T-helper 22 cell (primary cell): ENCODE measurements around the gene HPN.
"Not testable (repeated sequence)": the region's sequence is repeated elsewhere in the genome, so short reads cannot be mapped to it uniquely, and the experiment has no call there.

ENCODE experiments used
- DNase-seq: peaks from one replicate; pipeline ENCODE4 v3.0.0-alpha.2; 2020; ENCODE audit warnings: low read depth

HPN gene

DNA sequence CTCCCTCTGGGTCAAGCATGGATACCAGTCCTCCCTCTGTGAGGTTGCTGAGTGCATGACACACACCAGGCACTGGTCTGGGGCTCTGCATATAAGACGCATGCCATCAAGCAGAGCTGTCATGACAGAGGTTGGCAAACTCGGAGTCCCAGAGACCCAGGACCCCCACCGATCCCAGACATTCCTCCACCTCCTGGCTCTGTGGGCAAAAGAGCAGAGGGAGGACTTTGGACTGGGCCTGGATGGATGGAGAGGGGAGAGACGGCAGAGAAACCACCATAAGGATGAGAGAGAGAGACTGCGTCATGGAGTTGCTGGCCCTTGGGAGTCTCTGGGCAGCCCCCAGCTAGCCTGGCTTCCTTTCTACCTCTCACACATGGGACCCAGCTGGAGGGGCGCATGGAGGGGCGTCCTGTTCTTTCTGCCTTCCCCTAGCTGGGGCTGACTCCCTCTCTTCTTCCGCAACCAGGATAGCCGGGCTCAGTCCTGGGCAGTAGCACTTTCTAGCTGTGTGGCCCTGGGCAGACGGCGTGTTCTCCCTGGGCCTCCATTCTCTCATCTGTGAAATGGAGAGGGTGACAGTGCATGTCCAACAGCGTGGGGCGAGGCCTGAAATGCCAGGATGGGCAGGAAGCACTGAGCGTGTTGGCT, 1.6 kb downstream of the HPN start:
- DNase-seq = no peak

DNA sequence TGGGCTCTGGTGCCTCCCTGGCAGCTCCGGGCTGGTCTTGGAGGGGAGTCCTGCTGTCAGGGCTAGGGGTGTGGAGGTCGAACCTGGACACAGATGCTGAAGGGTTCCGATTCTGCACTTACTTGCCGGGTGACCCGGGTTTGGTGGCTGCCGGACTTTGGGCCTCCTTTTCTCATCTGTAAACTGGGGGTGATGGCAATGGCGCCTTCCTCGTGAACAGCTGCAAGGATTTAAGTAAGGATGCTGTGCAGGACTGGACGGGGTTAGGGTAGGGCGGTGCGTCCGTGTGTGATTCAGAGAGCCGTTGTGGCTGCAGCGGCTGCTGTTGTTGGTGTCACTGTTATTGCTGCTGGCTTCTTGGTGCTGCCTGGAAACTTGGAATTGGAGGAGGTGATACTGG, 2.4 kb downstream of the HPN start:
- DNase-seq = no peak

DNA sequence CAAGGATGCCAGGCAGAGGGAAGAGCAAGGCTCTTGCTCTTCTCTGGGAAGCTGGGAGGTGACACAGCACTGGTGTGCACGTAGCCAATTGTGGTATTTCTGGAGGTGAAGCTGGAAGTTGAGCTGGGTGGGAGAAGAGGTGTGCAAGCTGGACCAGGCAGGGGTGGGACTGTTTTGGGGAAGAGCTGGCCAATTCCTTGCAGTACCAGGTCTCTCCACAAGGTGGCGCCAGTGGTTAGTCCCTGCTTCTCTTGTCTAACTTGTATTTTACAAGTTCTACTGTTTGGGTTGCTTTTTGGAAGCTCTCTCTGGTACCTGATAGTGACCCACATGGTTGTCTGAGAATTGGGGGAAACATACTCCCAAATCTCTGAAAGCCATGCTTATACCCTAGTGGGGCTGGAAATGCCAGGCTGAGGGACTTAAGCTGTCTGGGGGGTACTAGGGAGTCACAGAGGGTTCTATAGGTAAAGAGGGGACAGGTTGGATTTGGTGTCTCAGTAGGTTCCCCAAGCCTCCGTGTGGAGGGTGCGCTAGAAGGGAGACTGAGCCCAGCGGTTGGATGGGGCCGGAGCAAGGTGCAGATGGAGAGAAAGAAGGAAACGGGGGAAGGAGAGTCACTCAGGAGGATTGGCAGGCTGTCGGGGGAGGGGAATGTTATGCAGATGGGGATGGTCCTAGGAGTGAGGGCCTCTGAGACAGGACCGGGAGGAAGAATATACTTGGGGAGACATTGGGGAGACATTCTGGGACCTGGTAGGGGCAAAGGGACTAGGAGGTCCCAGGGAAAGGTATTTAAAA, 3.0 kb downstream of the HPN start:
- no peak for DNase-seq

DNA sequence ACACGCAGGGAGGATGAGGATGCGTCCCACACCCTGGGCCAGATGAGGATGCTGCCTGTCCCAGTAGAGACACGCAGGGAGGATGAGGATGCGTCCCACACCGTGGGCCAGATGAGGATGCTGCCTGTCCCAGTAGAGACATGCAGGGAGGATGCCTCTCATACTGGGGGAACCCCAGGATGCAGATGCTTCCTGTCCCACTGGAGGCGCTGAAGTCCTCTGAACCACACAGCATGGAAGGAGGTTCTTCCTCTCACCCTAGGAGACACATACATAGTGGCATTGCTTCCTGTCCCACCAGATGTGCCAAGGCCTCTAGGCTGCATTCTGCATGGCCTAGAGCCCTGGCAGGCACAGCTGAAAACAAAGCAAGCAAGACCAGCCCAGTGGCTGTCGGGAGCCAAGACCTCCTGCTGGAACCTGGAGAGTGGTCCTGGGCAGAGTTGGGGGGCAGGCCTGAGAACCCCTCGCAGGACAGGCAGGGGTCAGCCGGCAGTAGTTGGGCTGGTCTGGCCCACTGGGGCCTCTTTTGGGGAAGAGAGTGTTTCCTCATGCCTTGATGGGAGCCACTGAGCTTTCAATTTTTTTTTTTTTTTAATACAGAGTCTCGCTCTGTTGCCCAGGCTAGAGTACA, 4.3 kb downstream of the HPN start:
- DNase-seq = no peak

DNA sequence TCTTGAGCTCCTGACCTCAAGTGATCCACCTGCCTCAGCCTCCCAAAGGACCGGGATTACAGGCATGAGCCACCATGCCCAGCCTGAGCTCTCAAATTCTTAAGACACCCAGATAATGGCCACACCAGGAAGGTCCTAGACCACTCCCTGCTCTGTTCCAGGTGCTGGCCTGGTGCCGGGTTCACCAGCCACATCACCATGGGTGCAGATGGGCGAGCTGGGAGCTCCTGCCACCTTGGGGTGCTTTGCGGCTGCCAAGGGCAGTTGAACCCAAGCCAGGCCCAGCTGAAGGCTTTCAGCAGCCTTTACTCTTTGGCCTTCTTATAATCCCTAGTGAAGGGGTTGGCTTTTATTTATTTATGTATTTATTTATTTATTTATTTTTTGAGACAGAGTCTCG, 4.9 kb downstream of the HPN start:
- no peak for DNase-seq

DNA sequence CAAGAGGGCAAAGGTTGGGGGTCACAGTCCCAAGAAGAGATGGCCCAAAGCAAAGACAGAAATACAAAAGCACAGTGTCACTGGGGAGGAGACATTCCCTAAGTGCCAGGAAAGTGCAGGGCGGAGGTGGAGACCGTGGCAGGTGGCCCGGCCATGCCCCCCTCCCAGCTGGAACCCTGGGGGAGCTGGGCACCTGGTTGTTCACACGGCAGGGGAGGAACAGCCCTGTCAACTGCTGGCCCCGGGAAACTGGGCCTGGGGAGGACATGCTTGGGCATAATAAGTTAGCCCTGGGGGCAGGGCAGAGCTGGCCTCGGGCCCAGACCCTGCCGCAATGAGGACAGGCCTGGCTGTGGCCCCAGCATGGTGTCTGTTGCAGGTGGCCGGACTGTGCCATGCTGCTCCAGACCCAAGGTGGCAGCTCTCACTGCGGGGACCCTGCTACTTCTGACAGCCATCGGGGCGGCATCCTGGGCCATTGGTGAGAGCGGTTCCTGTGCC, 7.4 kb downstream of the HPN start:
- no peak for DNase-seq

DNA sequence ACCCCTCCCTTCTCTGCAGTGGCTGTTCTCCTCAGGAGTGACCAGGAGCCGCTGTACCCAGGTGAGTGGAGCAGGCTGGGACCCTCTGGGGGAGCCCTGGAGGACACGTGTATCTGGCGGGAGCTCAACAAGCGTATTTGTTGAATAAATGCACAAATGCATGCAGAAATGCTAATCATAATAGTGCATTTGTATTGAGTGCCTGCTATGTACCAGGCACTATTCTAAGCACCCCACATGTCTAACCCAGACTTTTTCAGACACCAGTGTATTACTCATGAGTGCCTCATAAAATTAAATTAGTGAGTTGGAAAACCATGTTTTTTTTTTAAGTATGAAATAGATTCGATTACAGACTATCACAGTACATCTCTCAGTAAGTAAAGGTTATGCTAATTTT, 7.9 kb downstream of the HPN start:
- no peak for DNase-seq

DNA sequence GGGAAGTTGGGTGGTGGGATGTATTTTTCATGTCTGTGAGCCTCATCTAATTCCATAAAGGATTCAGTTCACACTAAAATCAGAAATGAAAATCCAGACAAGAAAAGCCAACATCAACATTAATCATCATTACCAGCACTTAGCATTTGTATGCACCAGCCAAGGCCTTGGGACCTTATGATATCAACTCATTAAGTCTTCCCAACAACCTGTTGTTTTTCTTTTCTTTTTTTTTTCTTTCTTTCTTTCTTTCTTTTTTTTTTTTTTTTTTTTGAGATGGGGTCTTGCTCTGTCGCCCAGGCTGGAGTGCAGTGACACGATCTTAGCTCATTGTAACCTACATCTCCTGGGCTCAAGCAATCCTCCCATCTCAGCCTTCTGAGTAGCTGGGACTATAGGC, 9.1 kb downstream of the HPN start:
- not testable (repeated sequence) for DNase-seq

DNA sequence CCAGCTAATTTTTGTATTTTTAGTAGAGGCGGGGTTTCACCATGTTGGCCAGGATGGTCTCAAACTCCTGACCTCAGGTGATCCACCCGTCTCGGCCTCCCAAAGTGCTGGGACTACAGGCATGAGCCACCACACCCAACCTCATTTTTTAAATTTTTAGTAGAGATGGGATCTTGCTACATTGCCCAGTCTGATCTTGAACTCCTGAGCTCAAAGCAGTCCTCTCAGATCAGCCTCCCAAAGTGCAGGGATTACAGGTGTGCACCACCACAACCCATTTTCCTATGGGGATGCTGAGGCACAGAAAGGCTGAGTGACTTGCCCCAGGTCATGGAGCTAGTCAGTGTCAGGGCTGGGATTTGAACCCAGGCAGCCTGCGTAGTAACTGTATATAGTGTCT, 9.7 kb downstream of the HPN start:
- not testable (repeated sequence) for DNase-seq

DNA sequence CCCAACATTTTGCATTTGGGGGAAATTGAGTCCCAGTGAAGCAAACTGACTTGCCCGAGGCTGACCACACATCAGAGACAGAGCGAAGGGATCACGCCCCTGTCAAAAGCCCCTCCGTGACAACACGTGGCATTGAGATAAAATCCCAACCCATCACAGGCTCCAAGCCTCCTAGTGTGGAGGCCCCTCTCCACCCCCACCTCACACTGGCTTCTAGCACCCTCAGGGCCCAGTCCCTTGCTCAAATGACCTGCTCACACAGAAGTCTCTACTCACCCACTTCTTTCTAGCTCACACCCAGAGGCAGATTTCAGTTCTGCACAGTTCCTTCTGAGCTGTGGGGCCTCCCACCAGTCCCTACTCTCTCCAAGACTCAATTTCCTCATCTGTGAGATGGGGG, 10.3 kb downstream of the HPN start:
- no peak for DNase-seq

DNA sequence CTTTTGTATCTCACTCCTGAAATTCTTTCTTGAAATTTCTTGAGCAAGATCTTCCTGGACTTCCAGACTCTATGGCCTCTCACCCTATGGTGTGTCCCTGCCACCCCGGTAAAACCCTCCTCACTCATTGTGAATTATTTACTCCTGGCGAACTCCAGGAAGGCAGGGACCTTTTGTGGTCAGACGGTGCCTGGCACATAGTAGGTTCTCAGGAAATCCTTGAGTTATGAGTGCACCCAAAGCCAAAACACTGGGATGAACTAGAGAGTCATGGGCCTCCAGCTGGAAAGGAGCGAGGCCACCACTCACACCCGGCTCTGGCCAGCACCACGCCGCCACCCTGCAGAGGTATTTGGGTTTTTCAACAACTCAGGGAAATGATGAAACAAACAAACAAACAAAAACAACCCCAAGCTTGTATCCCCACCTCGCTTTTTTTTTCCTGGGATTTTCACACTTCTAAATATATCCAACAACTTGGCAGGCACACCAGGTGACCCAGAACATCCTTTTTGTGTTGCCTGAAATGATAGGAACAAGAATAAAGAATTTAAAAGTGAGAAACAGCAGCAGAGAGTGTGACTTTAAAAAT, 11.2 kb downstream of the HPN start:
- no peak for DNase-seq

DNA sequence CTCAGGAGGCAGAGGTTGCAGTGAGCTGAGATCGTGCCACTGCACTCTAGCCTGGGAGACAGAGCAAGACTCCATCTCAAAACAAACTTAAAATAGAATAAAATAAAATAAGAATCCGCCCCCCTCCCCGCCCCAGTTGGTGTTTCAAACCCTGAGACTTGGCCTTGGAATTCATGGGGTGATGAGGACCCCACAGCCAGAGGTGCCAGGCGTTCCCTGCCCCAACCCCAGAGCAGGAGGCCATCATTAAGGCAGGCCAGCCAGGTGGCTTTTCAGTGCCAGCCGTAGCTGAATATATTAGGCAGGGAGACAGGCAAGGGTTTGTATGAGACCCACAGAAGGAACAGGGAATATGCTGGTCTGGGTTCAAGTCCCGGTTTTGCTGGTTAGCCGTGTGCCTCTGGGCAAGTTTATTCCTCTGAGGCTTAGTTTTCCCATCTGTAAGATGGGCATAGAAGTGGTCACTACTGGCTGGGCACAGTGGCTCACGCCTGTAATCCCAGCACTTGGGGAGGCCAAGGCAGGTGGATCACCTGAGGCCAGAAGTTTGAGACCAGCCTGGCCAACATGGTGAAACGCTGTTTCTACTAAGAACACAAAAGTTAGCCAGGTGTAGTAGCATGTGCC, 12.3 kb downstream of the HPN start:
- DNase-seq = no peak

DNA sequence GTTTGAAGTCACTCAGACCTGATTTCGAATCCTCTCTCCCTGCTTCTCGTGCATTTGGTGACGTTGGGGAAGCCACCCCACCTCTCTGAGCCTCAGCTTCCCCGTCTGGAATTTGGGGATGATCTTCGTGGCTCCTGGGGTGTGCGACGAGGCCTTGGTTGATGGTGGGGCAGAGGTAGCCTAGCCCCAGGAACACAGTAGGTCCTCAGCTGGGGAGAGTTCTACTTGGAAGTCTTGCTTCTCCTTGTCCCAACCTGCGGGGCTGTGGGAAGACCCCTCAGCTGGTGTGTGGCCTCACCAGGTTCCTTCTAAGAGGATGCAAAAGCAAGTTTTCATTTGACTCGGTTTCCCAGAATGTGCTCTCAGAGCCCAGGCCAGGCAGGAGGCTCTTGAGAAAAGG, 13.1 kb downstream of the HPN start:
- DNase-seq = no peak

DNA sequence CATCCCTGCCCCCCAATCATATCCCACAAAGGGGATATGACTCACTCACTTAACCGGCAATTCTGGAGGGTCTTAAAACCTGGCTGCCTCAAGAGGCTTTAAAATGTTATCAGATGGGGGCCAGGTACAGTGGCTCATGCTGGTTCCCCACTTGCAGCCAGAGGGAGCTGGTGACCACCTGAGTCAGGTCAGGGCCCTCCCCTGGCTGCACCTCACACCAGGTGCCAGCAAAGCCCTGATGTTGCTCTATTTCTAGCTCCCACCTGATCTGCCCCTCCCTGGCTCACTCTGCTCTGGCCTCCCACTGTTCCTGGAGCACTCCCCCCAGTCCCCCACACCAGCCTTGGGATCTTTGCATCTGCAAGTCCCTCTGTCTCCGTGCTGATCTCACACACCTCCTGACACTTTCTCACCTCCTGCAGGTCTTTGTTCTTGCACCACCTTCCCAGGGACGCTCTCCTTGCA, 14.2 kb downstream of the HPN start:
- DNase-seq = no peak

DNA sequence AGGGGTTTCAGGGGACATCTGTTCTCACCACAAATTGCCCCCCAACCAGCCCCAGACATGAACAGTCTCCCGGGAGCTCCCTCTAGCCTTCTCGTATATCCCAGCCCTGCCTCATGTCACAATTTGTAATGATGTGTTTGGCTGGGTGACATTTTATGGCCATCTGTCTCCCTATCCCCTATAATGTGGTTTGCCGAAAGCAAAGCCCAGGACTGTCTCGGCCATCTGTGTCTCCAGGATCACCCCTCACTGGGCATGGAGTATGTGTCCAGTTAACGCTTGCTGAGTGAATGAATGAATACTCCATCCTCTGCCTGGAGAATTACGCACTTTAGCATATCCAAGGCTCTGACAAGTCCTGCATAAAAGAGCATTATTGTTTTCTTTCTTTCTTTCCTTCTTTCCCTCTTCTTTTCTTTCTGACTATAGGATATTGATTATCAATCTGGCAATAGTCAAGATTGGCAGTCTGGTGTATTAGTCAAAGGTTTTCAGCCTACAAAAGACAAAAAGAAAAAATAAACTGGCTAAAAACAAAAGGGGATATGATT, 15.1 kb downstream of the HPN start:
- DNase-seq = no peak

DNA sequence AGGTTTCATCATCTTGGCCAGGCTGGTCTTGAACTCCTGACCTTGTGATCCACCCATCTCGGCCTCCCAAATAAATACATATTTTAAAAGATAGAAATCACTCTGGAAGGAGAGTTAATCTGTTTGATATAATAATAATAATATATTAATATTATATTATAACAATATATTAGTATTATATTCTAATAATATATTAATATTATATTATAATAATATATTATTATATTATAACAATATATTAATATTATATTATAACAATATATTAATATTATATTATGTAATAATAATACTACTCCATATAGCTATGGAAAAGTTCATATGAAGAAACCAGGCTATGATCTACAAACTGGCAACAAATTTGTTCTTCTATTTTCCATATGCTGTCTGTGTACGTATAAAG, 16.8 kb downstream of the HPN start:
- no peak for DNase-seq

DNA sequence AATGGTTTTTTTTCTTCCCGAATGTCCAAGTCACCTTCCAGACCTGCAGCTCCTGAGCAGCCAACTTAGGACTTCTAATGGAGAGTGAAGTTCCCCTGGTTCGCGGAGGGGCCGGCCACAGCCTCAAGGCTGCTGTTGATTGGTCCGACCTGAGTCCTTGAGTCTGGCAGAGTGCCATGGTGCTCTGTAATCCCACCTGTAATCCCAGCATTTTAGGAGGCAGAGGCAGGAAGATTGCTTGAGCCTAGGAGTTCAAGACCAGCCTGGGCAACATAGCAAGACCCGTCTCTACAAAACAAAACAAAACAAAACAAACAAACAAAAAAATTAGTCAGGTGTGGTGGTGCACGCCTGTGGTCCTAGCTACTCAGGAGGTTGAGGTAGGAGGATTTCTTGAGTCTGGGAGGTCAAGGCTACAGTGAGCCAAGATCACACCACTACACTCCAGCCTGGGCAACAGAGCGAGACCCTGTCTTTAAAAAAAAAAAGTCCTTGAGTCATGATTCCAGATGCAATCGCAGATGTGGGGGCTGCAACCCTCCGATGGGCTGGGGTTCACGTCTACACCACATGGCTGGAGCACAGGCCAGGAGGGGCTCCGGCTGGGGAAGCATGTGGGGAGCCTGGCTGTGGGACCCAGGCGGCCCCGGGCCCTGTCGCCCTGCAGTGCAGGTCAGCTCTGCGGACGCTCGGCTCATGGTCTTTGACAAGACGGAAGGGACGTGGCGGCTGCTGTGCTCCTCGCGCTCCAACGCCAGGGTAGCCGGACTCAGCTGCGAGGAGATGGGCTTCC, 17.7 kb downstream of the HPN start:
- DNase-seq = no peak

DNA sequence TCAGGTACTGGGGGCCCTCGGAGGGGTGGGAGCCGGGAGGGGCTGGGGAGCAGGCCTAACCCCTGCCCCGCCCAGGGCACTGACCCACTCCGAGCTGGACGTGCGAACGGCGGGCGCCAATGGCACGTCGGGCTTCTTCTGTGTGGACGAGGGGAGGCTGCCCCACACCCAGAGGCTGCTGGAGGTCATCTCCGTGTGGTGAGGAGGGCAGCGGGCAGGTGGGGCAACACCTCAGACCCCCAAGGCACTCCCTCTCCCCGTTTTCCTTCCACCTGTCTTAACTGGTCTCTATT, 18.2 kb downstream of the HPN start:
- DNase-seq = no peak

DNA sequence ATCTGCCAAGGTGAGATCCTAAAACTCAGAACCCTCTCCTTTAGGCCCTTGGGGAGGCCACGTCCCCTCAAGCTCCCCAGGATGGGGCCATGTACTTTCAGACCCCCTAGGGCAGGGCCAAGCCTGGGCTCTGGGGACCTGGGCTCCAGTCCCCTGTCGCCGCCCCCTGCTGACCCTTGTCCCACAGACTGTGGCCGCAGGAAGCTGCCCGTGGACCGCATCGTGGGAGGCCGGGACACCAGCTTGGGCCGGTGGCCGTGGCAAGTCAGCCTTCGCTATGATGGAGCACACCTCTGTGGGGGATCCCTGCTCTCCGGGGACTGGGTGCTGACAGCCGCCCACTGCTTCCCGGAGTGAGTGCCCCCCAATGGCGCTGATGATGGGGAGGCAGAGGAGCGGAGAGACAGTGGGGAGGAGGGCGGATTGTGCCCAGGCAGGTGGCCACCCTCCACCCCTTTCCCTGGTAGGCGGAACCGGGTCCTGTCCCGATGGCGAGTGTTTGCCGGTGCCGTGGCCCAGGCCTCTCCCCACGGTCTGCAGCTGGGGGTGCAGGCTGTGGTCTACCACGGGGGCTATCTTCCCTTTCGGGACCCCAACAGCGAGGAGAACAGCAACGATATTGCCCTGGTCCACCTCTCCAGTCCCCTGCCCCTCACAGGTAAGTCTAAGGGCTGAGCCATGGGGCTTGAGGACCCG, 18.8 kb downstream of the HPN start:
- no peak for DNase-seq

DNA sequence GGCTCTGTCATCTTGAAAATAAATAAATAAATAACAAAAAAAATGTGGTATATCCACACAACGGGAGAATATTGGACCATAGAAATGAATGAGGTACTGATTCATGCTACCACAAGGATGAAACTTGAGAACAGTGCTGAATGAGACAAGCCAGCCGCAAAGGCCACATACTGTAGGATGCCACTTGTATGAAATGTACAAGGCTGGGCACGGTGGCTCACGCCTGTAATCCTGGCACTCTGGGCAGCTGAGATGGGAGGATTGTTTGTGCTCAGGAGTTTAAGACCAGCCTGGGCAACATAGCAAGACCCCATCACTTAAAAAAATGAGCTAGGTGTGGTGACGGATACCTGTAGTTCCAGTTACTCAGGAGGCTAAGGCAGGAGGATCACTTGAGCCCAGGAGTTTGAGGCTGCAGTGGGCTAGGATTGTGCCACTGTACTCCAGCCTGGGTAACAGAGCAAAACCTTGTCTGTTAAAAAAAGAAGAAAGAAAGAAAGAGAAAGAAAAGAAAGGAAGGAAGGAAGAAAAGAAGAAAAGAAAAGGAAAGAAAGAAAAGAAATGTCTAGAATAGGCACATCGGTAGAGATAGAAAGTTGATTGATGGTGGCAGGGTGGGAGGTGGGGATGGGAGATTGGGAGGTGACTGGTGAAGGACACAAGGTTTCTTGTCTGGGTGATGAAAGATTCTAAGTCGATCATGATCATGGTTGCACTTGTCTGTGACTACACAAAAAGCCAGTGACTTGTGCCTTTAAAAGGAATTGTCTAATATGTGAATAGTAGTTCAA, 20.3 kb downstream of the HPN start:
- no peak for DNase-seq
